ENCODE measurements around the gene EHD3.

EHD3 gene

DNA sequence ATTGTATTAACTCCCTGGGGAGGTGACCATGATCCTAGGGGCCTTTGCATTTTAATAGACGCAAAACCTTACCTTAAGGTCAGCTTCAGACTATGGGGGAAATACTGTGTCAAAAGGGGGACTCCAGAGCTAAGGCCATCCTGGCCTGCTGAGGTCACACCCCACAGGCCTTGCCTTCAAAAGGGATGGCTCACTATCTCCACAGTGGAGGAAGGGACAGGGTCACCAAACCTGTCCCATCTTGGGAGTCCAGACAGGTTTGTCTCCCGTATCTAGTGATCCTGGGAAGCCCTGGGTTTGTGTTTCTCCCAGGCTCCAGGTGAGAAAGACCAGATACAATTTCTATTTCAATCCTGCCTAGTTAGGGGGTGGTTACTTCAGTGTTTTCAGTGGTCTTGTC is 41.6 kb upstream of the EHD3 start:
- no peak for DNase-seq (ENCODE audit: extremely low spot score)
- ChIA-PET POLR2A (no interaction called here), CTCF (no interaction called here)
- no peak for TF ChIP-seq SUZ12 (IDR thresholded peaks at IDR 0.05)
- TF ChIP-seq LEF1 (IDR thresholded peaks at IDR 0.05; ENCODE audit: borderline replicate concordance): no peak
- TF ChIP-seq SP1 (IDR thresholded peaks at IDR 0.05): no peak
- TF ChIP-seq TARDBP (IDR thresholded peaks at IDR 0.05): no peak
- TF ChIP-seq FOXK2 (IDR thresholded peaks at IDR 0.05): no peak
- no peak for TF ChIP-seq ELF4 (IDR thresholded peaks at IDR 0.05)
- no peak for TF ChIP-seq L3MBTL2 (conservative IDR thresholded peaks at IDR 0.05)
- TF ChIP-seq FOXA1 (IDR thresholded peaks at IDR 0.05): no peak
- no peak for TF ChIP-seq ZNF384 (IDR thresholded peaks at IDR 0.05)
- TF ChIP-seq, protein P1, sequence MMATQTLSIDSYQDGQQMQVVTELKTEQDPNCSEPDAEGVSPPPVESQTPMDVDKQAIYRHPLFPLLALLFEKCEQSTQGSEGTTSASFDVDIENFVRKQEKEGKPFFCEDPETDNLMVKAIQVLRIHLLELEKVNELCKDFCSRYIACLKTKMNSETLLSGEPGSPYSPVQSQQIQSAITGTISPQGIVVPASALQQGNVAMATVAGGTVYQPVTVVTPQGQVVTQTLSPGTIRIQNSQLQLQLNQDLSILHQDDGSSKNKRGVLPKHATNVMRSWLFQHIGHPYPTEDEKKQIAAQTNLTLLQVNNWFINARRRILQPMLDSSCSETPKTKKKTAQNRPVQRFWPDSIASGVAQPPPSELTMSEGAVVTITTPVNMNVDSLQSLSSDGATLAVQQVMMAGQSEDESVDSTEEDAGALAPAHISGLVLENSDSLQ (IDR thresholded peaks at IDR 0.05): no peak
- no peak for TF ChIP-seq BHLHE40 (IDR thresholded peaks at IDR 0.05; ENCODE audit: borderline replicate concordance)

GRCh38 chr2:31192851-31193392 is 41.0 kb upstream of the EHD3 start:
- ChIA-PET CTCF (no interaction called here), POLR2A (no interaction called here)
- no peak for DNase-seq (ENCODE audit: extremely low spot score)
- no peak for TF ChIP-seq ARNT (IDR thresholded peaks at IDR 0.05)
- no peak for TF ChIP-seq ELF4 (IDR thresholded peaks at IDR 0.05)
- no peak for TF ChIP-seq NFRKB (IDR thresholded peaks at IDR 0.05)
- TF ChIP-seq, protein P1 (IDR thresholded peaks at IDR 0.05): no peak
- no peak for TF ChIP-seq TARDBP (IDR thresholded peaks at IDR 0.05)
- no peak for TF ChIP-seq SUZ12 (IDR thresholded peaks at IDR 0.05)

DNA sequence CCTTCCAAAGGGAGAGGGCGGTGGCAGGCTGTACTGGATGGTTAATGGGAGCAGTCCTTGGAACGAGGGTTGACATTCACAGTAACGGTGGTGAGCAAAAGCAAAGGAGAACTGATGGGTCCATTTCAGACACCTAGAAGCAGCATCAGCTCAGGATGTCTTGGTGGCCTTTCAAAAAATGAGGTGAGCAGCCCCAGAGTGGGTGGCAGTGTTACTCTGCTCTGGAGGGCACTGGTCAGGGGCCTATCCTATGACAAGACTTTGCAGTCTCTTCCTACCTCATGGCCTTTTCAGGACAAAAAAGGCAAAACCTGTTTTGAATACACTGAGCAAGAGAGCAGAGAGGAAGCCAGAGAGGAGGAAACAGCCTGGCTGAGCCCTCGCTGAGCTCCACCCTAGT is 40.1 kb upstream of the EHD3 start:
- ChIA-PET POLR2A (no interaction called here), CTCF (interaction anchor here (0.7 to 1.2 kb wide), 2 partner anchors 14 to 482 kb away, joined by 3 to 4 read pairs; no protein-coding TSS in a partner anchor)
- DNase-seq (ENCODE audit: extremely low spot score): no peak
- no peak for TF ChIP-seq FOXA1 (IDR thresholded peaks at IDR 0.05)
- TF ChIP-seq L3MBTL2 (conservative IDR thresholded peaks at IDR 0.05): no peak

DNA sequence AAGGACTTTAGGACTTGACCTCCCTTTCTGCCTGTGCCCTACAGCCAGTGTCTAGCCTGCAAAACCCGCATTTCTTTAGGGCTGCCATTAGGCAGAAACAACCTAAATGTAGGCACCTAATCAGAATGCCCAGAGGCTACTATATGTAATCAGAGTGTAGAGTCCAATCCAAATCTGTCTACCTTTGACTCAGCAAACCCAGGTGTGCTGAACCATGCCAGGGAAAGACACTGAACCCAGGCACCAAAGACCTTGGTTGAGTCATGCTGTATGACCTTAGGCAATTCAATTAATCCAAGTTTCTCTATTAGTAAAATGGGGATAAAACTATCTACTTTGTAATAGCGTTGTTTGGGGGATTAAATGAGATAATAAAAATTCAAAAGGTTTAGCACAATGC is 37.3 kb upstream of the EHD3 start:
- TF ChIP-seq ARNT (IDR thresholded peaks at IDR 0.05): no peak
- TF ChIP-seq CTBP1 (IDR thresholded peaks at IDR 0.05; ENCODE audit: borderline replicate concordance): no peak
- TF ChIP-seq SUZ12 (IDR thresholded peaks at IDR 0.05): no peak
- no peak for TF ChIP-seq FOXM1 (IDR thresholded peaks at IDR 0.05; ENCODE audit: borderline replicate concordance)
- no peak for TF ChIP-seq ZNF384 (IDR thresholded peaks at IDR 0.05)
- ChIA-PET CTCF (no interaction called here), POLR2A (no interaction called here)
- no peak for DNase-seq (ENCODE audit: extremely low spot score)

DNA sequence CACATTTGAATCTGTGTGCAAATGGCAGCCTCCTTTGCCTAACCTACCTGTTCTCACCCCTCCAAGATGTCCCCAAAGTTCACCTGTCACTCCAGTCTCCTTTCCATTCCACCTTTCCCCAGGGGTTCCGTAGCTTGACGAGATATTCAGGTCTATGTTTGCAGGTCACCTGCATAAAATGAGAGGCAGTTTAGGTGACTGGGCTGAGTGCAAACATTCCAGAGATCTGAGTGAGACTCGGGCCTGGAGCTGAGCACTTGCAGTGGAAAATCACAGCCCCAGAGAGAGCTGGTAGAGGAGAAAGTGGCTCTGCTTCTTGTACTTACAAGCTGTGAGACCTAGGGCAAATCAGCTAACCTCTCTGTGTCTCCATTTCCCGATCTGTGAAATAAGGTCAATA is 36.8 kb upstream of the EHD3 start:
- DNase-seq (ENCODE audit: extremely low spot score): no peak
- ChIA-PET CTCF (no interaction called here), POLR2A (no interaction called here)
- TF ChIP-seq FOXA1 (IDR thresholded peaks at IDR 0.05) (no peak), BHLHE40 (IDR thresholded peaks at IDR 0.05; ENCODE audit: borderline replicate concordance) (no peak), FOXM1 (IDR thresholded peaks at IDR 0.05; ENCODE audit: borderline replicate concordance) (no peak)

DNA sequence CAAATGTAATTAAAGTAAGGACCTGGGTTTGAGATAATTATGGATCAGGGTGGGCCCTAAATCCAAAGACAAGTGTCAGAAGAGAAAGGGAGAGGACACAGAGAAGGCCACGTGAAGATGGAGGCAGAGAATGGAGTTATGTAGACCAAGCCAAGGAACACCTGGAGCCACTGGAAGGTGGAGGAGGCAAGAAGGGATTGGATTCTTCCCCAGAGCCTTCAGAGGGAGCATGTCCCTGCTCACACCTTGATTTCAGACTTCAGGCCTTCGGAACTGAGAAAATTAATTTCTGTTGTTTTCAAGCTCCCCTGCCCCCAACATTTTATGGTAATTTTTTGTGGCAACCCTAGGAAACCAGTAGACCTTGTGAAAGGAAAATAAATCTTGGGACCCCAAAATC is 36.3 kb upstream of the EHD3 start:
- ChIA-PET POLR2A (no interaction called here), CTCF (no interaction called here)
- TF ChIP-seq NFRKB (IDR thresholded peaks at IDR 0.05): no peak
- TF ChIP-seq CTBP1 (IDR thresholded peaks at IDR 0.05; ENCODE audit: borderline replicate concordance): no peak
- no peak for TF ChIP-seq SP1 (IDR thresholded peaks at IDR 0.05)
- TF ChIP-seq L3MBTL2 (conservative IDR thresholded peaks at IDR 0.05): no peak
- TF ChIP-seq FOXK2 (IDR thresholded peaks at IDR 0.05): no peak
- no peak for TF ChIP-seq ELF4 (IDR thresholded peaks at IDR 0.05)
- TF ChIP-seq, protein P1 (IDR thresholded peaks at IDR 0.05): no peak
- no peak for TF ChIP-seq TARDBP (IDR thresholded peaks at IDR 0.05)
- no peak for DNase-seq (ENCODE audit: extremely low spot score)

DNA sequence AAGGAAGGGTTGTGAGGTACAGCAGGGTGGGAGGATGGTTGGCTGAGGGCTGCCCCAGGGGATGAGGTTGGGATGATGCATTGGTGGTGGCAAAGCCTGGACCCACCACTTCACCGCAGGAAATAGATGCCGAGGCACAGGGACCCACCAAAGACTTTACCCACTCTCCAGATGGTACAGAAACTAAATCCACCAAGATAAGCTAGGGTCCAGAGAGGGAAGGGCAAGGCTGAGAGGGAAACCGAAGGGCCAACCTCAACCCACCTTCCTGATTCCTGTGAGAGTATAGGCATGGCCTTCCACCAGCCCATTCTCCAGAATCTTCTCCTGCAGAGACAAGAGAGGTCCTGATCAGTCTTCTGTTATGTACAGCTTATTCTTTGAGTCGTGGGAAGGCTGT is 34.7 kb upstream of the EHD3 start:
- DNase-seq (ENCODE audit: extremely low spot score): no peak
- ChIA-PET CTCF (no interaction called here), POLR2A (no interaction called here)
- TF ChIP-seq FOXK2 (IDR thresholded peaks at IDR 0.05) (no peak), ELF4 (IDR thresholded peaks at IDR 0.05) (no peak), SUZ12 (IDR thresholded peaks at IDR 0.05) (no peak), LEF1 (IDR thresholded peaks at IDR 0.05; ENCODE audit: borderline replicate concordance) (no peak), FOXM1 (IDR thresholded peaks at IDR 0.05; ENCODE audit: borderline replicate concordance) (no peak)

DNA sequence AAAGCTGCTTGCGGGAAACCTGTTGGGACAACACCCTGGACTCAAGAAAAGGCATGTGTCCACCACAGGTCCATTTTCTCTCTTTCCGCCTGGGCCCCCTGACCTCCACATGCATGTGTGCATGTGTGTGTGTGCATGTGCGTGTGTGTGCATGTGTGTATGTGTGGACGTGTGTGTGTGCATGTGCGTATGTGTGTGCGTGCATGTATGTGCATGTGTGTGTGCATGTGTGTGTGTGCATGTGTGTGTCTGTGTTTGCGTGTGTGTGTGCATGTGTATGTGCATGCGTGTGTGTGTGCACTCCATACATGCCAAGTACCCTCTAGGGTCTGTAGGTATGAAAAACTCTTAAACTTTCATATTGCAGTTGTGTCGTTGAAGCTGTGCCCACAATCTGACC is 33.0 kb upstream of the EHD3 start:
- POLR2A ChIA-PET: no interaction called here
- CTCF ChIA-PET: interaction anchor here (0.8 kb wide), 1 partner anchor 33 kb away, joined by 3 read pairs; the partner anchor contains the start of gene EHD3
- DNase-seq (ENCODE audit: extremely low spot score): no peak
- no peak for TF ChIP-seq FOXK2 (IDR thresholded peaks at IDR 0.05)
- no peak for TF ChIP-seq SUZ12 (IDR thresholded peaks at IDR 0.05)
- no peak for TF ChIP-seq TARDBP (IDR thresholded peaks at IDR 0.05)

Measured in HEK293T (cell line).